ENCODE results near the gene KLHL35.

KLHL35 gene

GRCh38 chr11:75449271-75449670, 16.3 kb upstream of the KLHL35 start:
- Histone ChIP-seq H3K9me3 (no peaks in the 10 kb centered on the region), H3K27ac (no peak overlapping the region), H3K27me3 (peaks cover 5% of the 10 kb centered on the region), H3K4me3 (ENCODE audit: low read depth in 1 of 2, low read length in 1 of 2) (no peak overlapping the region), H3K4me1 (ENCODE audit: control insufficient read depth in 1 of 2, insufficient read depth in 1 of 2, low read depth in 1 of 2, low read length in 1 of 2) (no peaks in the 10 kb centered on the region), H3K36me3 (no peaks in the 10 kb centered on the region)
- TF ChIP-seq CTCF (IDR thresholded peaks at IDR 0.05), result no peak

- TF ChIP-seq CTCF (IDR thresholded peaks at IDR 0.05), result no peak
- Histone ChIP-seq H3K9me3 (no peaks in the 10 kb centered on the region), H3K27me3 (peaks cover 11% of the 10 kb centered on the region), H3K27ac (no peak overlapping the region), H3K4me3 (ENCODE audit: low read depth in 1 of 2, low read length in 1 of 2) (no peak overlapping the region), H3K36me3 (no peaks in the 10 kb centered on the region), H3K4me1 (ENCODE audit: control insufficient read depth in 1 of 2, insufficient read depth in 1 of 2, low read depth in 1 of 2, low read length in 1 of 2) (no peaks in the 10 kb centered on the region)
These were observed 14.4 kb upstream of the KLHL35 start for GRCh38 chr11:75447415-75447814.

- H3K4me1 ChIP-seq (ENCODE audit: control insufficient read depth in 1 of 2, insufficient read depth in 1 of 2, low read depth in 1 of 2, low read length in 1 of 2), result no peaks in the 10 kb centered on the region
- TF ChIP-seq CTCF (IDR thresholded peaks at IDR 0.05), result peak; percentile 93
- no peak overlapping the region for H3K4me3 ChIP-seq (ENCODE audit: low read depth in 1 of 2, low read length in 1 of 2)
- H3K9me3 ChIP-seq, result no peaks in the 10 kb centered on the region
- peaks cover 11% of the 10 kb centered on the region for H3K27me3 ChIP-seq
- H3K27ac ChIP-seq, result no peak overlapping the region
- no peaks in the 10 kb centered on the region for H3K36me3 ChIP-seq
These were observed 12.4 kb upstream of the KLHL35 start for GRCh38 chr11:75445315-75445953.

- no peak overlapping the region for H3K27ac ChIP-seq
- H3K4me1 ChIP-seq (ENCODE audit: control insufficient read depth in 1 of 2, insufficient read depth in 1 of 2, low read depth in 1 of 2, low read length in 1 of 2), result no peaks in the 10 kb centered on the region
- peaks cover 16% of the 10 kb centered on the region for H3K27me3 ChIP-seq
- TF ChIP-seq CTCF (IDR thresholded peaks at IDR 0.05), result no peak
- H3K4me3 ChIP-seq (ENCODE audit: low read depth in 1 of 2, low read length in 1 of 2), result no peak overlapping the region
- H3K36me3 ChIP-seq, result no peaks in the 10 kb centered on the region
- H3K9me3 ChIP-seq, result no peaks in the 10 kb centered on the region
These were observed 10.0 kb upstream of the KLHL35 start for GRCh38 chr11:75443043-75443442.

GRCh38 chr11:75442161-75442885, 9.3 kb upstream of the KLHL35 start:
- Histone ChIP-seq H3K9me3 (no peaks in the 10 kb centered on the region), H3K4me3 (ENCODE audit: low read depth in 1 of 2, low read length in 1 of 2) (no peak overlapping the region), H3K27ac (no peak overlapping the region), H3K27me3 (peaks cover 16% of the 10 kb centered on the region), H3K4me1 (ENCODE audit: control insufficient read depth in 1 of 2, insufficient read depth in 1 of 2, low read depth in 1 of 2, low read length in 1 of 2) (no peaks in the 10 kb centered on the region), H3K36me3 (no peaks in the 10 kb centered on the region)
- no peak for TF ChIP-seq CTCF (IDR thresholded peaks at IDR 0.05)

Measured in neutrophil (primary cell).